Stimulated activated CD8-positive, alpha-beta memory T cell treated with anti-CD3 and anti-CD28 coated beads, Interleukin-4, amount 100 ng/mL, for 1 hour (primary cell): ENCODE measurements around the gene GNG2.

Experiments used
- DNase-seq, 2 donors: peaks; one replicate each; pipeline ENCODE4 v3.0.0-alpha.2; 2020; ENCODE audit warnings: low read depth in 2 of 2, low spot score in 1 of 2

Gene GNG2

DNA sequence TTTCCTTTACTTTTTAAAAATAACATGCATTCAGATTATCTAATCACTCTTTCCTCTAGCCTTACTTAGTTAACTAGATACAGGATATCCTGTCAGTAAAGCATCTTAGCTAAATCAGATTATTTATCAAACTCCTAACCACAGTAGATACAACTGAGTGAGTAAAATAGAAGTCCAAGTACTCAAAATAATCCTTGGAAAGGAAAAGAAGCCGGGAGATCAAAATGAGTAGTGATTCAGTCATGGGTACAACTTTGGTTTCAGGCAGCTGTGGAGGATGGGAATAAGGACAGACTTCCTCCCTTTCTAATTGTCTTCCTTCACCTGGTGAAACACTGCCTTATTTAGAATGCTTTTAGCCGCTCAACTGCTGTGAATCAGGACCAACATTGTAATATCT lies 29.4 kb downstream of the GNG2 start:
- DNase-seq: no peak

DNA sequence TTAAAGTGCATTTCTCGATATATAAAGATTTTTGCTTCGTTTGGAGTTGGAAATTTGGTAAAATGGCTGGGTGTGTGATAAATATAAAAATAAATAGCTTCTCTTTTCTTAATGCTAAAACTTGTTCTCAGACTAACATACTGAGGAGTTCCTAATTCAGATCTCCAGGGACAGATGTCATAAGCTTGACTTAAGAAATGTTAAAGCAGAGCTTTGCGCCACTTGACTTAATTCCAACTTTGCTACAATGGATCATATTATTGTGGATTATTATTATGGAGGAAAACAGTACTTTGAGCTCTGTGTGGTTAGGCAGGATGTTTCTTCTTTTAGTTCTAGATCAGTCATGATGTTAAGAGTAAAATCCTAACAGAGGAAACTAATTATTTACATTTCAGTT lies 33.8 kb downstream of the GNG2 start:
- no peak for DNase-seq

DNA sequence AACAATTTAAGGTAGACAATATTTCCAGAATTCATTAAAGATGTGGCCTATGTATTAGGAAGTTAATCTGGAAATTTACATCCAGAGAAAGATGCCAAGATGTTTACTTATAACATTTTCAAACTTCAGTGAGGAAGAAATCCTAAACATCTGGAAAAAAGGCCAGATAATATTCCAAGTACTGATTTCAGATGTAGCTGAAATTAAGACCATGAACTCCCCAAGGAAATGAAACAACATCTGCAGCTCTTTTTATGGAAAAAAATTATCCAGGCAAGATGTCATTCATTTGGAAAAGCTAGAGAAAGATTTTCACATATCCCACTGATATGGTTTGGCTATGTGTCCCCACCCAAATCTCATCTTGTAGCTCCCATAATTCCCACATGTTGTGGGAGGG lies 35.0 kb downstream of the GNG2 start:
- DNase-seq: no peak

DNA sequence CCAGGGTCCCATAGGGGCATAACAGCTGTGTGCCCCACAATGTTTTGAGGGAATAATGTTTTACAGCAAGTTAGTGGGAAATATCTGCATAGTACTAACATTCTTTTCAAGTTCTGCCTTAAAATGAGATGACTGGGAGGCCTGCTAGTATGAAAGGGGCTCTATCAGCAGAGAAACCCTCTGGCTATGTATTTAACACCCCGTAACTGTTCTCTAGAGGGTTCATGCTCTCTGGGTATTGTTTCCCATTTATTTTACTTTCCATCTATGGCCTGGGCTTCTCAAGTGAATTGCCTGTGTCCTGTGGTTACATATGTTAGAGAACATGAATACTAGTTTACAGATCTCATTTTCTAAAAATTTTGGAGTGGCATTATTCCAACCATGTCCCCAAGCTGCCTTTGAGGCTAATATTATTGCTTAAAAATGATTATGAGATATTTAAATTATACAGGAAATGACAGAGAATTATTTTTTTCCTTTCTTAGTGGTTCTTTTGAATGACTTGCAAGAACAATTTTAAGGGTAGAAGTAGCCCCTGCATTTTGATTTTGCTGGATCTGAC lies 37.5 kb downstream of the GNG2 start:
- no peak for DNase-seq

DNA sequence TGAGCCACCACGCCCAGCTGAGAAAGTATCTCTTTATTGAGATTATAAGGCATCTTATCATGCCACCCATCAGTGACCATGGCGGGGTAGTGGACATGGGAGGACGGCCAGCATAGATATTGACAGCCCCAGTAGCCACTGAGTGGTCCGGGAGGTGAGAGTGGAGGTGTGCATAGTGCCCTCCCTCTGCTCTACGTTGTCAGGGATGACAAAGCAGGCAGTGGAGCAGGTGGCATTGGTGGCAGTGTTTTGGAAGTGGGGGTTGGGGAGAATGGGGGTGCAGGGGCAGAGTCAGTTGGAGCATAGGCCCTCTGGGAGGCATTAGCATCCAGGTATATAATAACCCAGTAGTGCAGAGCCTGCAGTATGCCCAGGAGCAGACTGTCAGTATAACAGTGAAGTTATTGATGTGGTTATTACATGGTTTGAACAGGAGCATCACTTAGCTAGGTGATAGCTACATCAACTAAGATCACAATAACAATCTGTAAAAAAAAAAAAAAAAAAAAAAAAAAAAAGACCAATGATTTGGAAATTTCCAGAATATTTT lies 41.1 kb downstream of the GNG2 start:
- DNase-seq: no peak

DNA sequence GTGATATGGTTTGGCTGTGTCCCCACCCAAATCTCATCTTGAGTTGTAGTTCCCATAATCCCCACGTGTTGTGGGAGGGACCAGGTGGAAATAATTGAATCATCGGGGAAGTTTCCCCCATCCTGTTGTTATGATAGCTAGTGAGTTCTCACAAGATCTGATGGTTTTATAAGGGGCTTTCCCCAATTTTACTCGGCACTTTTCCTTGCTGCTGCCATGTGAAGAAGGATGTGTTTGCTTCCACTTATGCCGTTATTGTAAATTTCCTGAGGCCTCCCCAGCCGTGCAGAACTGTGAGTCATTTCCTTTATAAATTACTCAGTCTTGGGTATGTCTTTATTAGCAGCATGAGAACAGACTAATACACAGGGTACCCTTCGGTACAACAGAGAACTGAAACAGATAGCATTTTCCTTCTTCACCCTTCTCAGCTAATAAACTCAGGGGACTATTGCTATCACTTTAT lies 45.3 kb downstream of the GNG2 start:
- DNase-seq: peak in 1 of 2 donors; percentile 27

DNA sequence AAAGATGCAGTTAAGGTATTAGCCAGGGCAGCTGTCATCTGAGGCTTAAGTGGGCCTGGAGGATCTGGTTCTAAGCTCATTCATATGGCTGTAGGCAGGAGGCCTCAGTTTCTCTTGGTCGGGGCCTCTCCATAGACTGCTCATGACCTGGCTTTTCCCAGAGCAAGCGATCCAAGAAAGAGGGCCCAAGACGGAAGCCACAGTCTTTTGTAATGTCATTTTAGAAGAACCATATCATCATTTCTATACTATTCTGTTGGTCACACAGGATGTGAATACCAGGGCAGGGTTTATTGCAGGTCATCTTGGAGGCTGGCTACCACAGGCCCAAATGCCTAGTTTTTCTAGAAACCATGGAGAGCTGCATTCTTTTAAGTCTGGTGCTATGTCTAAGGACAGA lies 47.7 kb downstream of the GNG2 start:
- no peak for DNase-seq

DNA sequence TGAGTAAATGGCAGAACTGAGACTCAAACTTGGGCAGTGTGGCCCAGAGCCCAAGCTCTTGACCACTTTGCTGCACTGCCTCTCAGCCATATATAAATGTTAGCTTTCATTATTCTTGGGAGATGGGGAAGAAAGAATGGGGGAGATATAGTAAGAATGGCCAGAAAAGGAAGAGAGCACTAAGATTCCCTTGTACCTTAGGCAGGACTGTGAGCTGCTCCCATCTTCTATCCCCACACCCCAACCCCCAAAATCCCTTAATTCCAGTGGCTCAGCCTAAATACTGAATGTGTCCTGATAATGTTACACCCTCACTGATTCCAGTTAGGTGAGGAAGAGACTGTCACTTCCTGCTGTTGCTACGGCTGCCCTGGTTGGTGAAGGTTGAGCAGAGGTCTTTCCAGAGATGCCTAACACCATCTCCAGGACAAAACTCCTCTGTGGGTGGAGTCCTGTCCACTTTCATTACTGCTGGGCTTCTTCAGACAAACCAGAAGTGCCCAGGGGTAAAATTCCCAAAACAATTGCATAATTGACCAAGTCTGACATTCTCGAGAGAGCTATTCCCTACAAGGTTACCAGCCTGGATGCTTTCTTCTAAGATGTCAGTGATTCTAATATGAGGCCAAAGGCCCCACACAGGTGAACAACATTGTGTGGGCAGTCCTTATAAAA lies 51.8 kb downstream of the GNG2 start:
- DNase-seq: no peak

DNA sequence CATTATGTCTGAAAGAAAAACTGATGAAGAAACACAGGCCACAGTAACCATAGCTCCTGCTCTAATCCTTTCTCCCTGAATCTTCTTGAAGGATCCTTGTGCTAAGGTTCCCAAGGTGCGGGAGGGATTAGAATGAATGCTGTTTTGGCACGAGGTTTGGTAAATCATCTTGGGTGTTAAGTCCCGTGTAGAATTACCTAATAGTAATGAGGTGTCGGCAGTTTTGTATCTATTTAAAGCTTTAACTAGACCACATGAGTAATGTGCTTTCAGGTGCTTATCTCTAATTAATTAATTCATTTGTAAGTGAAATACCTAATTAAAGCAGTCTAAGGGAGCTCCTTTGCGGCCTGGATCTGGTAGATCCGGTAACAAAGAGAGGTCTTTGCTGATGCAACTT lies 53.9 kb downstream of the GNG2 start:
- DNase-seq: no peak

DNA sequence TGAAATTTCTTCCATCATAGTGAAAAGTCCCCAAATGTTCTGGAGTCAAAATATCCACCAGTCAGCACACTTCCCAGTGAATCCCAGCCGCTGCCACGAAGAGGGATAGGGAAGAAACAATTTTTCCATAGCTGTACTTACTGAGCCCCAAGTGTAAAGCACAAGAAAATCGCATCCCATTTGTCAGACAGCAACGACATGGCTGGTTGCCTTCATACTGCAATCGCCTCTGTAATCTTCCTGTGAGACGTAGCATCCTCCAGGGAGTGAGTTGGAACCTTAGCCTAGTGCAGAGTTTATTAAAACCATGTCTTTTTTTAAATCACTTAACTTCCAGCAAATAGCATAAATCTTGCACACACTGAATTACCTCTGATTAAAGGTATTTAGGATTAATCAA lies 56.8 kb downstream of the GNG2 start:
- DNase-seq: no peak

DNA sequence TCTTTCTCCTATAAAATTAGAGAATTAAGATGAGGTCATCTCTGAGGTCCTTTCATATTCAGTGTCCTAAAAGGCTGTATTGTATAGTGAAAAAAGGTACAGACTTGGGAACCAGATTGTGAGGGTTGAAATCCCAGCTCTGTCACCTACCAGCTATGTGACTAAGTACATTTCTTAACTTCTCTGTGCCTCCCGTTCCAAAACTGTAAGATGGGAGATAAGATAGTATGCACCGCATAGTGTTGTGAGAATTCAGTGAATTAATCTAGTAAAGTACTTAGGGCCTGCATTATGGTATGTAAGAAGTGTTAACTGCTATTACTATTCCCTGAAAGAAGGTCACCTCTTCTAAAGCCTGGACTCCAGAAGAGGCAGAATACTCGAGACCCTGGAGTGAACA lies 60.6 kb downstream of the GNG2 start:
- no peak for DNase-seq

DNA sequence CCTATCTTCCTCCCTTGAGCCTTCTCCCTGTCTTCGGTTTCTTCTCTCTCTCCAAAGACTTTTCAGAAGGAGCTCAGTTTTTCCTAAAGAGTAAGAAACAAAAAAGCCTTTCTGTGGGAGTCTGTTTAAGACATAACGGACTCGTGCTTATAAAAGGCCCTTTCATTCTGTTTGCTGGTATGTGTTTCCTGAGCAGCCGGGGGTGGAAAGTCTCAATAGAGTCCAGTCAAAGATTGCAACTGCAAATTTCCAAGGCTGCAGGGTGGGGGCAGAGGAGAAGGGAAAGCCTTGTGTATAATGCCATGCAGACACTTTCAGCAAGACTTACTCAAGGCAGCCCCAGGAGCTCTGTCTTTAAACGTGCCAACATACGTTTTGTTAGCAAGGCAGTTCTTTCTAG lies 62.2 kb downstream of the GNG2 start:
- DNase-seq: no peak

DNA sequence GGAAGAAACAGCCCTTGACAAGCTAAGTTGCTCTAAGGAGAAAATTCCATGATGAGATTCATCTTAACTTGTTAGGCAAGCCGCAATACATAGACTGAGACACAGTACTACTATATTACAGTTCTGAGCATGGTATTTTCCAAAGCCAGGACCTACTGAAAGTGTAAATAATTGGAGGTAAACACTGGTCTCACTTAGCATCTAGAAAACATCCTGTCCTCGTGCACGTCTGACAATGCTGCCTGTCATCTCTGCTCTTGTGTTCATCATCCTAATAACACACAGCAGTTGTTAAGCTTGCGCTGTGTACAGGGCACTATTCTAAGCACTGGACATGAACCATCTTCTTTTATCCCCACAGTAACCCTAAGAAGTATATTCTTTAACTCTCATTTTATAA lies 64.2 kb downstream of the GNG2 start:
- DNase-seq: no peak

DNA sequence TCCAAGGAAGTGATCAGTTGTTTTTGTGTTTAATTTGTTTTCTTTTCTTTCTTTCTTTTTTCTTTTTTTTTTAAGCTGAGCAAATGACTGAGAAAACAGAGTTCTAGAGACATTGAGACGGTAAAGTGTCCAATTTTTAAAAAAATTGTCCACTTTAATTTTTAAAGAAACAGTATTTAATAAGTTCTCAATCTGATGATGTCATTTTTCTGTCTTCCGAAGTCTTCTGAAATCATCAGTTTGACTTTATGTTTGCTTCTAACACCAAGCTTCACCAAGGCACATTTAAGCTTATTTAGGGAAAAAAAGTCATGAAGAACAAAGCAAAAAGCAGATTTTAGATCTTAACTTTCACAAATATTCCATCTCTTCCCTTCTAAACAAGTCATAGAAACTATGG lies 65.6 kb downstream of the GNG2 start:
- no peak for DNase-seq

DNA sequence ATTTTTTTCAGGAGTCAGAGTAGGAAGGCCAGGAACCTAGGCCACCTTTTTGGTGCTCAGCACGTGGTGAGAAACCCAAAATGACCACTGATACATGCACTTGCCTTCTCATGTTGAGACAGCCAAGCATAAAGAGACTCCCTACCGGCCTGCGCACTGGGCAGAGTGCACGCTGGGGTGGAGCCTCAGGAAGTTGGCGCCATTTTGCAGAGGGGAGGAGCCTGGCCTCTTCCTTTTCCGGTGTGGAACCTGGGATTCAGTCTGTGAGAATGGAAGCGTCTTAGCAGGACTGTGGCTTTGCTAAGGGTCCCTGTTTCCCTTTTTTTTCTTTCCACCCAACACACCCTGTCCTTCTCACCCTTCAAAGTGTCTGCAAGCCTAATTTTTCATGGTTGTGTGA lies 66.0 kb downstream of the GNG2 start:
- DNase-seq: no peak

DNA sequence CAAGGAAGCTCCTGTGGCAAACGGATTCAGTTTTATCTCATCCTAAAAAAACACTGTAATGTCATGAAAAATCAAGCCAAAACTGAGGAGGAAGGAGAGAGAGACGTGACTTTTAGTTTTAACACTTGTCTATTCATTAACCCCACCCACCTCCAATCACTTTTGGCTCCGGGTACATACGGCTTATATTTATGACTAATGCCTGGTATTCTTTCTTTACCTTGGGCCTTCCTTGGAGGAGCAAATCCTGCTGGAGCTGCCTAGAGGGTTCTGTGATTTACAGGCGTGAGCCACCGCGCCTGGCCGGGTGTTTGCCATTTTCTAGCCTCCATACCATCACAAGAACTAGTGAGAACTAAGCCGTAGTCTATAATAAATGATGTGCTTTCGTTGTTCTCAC lies 68.2 kb downstream of the GNG2 start:
- DNase-seq: no peak

DNA sequence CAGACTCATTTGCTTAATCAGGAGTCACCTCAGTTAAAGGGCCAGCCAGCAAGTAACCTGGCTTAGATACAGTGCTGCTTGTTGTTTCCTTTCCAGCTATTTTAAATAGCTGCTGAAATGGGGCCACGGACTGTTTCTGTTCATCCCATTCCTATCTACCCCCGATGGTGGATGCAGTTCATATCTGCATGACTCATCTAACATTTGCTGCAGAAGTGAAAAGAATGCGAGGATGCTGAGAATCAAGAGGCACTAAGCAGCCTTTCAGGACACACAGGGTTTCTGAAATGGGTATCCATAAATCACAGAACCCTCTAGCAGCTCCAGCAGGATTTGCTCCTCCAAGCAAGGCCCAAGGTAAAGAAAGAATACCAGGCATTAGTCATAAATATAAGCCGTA lies 68.8 kb downstream of the GNG2 start:
- DNase-seq: no peak

DNA sequence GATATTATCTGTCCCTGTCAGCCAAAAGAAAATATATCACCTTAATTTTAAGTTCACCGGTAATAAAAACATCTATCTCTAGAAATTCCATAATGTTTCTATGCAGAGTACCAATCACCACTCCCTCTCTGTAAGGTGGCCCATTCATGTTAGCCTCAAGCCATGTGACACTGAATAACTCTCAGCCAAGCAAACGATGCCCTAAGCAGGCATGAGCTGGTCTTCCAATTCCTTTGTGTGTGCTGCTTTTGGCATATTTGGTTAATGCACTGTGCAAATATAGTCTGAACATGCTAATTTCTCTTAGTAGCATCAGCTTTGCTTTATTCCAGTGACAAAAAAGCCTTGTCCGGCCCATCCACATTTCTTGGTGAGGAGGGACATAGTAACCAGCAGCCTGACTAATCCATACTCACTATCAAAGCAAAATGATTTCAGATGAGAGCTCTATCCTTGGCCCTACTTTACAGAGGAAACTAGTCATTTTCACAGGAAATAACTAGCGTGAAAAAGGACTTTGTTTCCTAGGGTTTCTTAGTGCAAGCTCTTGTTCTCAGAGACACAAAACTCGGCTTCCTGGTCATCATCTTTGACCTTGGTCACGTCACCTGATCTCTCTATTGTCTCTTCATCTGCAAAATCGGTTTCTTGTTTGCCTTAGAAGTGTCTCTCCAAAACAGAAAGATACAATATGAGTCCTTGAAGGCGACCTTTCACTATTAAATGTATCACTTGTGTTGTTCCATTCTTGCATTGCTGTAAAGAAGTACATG lies 69.7 kb downstream of the GNG2 start:
- no peak for DNase-seq

DNA sequence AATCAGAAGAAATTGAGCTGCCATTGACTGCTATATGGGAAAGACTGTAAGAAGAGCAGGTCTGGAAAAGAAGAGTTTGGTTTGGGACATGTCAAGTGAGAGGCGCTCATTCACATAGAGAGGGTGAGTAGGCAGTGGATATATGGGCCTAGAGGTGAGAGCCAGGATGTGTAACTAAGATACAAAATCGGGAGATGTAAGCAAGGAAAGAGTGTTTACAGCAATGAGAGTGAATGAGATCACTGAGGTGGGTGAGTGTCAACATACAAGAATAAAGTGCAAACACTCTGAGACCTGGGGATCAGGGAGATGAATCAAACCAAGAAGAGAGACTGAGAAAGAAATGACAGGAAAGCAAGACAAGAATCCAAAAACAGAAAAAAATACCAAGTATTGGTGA lies 70.9 kb downstream of the GNG2 start:
- DNase-seq: no peak

DNA sequence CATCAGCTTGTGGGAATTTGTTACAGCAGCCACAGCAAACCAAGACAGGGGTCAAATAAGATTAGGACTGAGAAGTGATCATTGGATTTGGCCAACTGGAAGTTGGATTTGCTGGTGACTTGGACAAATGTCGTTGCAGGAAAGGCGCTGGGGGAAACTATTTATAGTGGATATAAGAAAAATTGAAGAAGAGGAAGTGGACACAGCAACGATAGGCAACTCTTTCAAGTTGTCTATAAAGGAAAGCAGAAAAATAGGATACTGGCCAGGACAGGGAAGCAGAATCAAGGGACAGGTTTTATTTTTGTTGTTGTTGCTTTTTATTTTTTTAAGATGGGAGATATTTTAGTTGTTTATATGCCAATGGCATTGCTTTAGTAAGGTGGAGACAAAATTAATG lies 72.8 kb downstream of the GNG2 start:
- DNase-seq: no peak

DNA sequence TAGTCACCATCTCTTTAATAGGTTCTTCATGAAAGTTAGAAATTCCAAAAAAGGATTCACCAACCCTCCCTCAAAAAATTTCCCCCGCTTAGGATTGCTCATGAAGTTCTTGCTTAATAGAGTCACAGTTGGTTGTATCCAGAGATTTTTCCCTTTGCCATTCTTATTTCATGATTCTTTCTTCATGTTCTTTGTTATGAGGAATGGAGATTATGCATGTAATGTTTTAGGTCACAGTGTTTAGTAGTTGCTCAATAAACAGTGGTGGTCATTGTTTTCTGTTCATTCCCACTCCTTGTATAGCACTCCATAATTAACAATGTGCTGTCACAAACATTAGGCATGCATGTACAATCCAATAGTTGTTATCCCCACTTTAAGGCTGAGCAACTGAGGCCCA lies 77.7 kb downstream of the GNG2 start:
- DNase-seq: no peak

DNA sequence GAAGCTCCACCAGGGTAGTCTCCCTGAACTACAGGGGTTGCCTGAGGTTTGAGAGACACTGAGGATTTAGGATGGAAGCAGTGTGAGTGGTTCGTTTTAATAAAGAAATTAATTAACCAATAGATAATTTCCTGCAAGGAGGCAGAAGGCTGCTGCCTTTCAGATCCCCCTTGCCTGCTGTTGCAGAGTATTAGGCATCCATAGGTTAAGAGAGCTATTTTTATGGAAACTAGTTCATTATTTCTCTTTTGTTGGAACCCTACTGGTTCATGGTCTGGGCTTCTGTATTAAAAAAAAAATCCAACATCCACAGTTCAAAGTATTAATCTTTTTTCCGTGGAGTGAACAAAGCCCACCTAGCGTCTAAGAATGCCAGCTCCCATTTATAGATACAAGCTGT lies 78.4 kb downstream of the GNG2 start:
- DNase-seq: no peak
